ENCODE measurements around the gene MDFI. TPM values are rescaled to one million over a fixed set of nuclear protein-coding genes. Genes with fewer than 3 reads are reported as not detected.
A peak's percentile ranks its signal among the peaks of the same experiment; 100 is the strongest.

The MDFI gene
- total RNA-seq, 2 experiments from 2014 or later, result not detected

GRCh38 chr6:41600499-41601247 is 37.6 kb upstream of the MDFI start:
- TF ChIP-seq CTCF (conservative IDR thresholded peaks at IDR 0.05; ENCODE audit: low read length) (no peak), EZH2phosphoT487 (IDR thresholded peaks at IDR 0.05; ENCODE audit: borderline replicate concordance, low read depth, low read length) (no peak)
- Histone ChIP-seq H3K27ac (ENCODE audit: low read depth, low read length, poor library complexity, severe bottlenecking) (no peak overlapping the region), H3K9me2 (ENCODE audit: insufficient read depth, low read length) (no peaks in the 10 kb centered on the region), H2AFZ (ENCODE audit: low read length) (no peak overlapping the region), H3K36me3 (ENCODE audit: insufficient read depth, low read length) (no peaks in the 10 kb centered on the region), H3K9me3 (ENCODE audit: low read length) (no peaks in the 10 kb centered on the region), H3K4me3 (ENCODE audit: low read depth, low read length, poor library complexity, severe bottlenecking) (no peak overlapping the region), H3K4me2 (ENCODE audit: low read length) (no peak overlapping the region), H4K20me1 (ENCODE audit: insufficient read depth, low read length) (no peaks in the 10 kb centered on the region), H3K79me2 (ENCODE audit: insufficient read depth, low read depth, low read length) (no peaks in the 10 kb centered on the region), H3K4me1 (ENCODE audit: insufficient read depth, low read length, poor library complexity, severe bottlenecking) (peaks cover 9% of the 10 kb centered on the region)
- DNase-seq (ENCODE audit: low spot score), result no peak
- no TSS peak for BruUV-seq (replicated peaks)
- CTCF ChIA-PET (ENCODE audit: unreplicated experiment), result no interaction called here
- intact Hi-C loops (cut with micrococcal nuclease; ENCODE audit: unreplicated experiment), result loop anchor here (10.0 kb wide), 2 partner anchors 444 to 564 kb away; no protein-coding TSS in a partner anchor
- POLR2A ChIA-PET, result no interaction called here

GRCh38 chr6:41601248-41601549 is 37.1 kb upstream of the MDFI start:
- Histone ChIP-seq H3K9me3 (ENCODE audit: low read length) (no peaks in the 10 kb centered on the region), H3K4me3 (ENCODE audit: low read depth, low read length, poor library complexity, severe bottlenecking) (no peak overlapping the region), H3K4me1 (ENCODE audit: insufficient read depth, low read length, poor library complexity, severe bottlenecking) (peaks cover 9% of the 10 kb centered on the region), H4K20me1 (ENCODE audit: insufficient read depth, low read length) (no peaks in the 10 kb centered on the region), H3K9me2 (ENCODE audit: insufficient read depth, low read length) (no peaks in the 10 kb centered on the region), H3K27ac (ENCODE audit: low read depth, low read length, poor library complexity, severe bottlenecking) (no peak overlapping the region), H3K4me2 (ENCODE audit: low read length) (no peak overlapping the region), H3K79me2 (ENCODE audit: insufficient read depth, low read depth, low read length) (no peaks in the 10 kb centered on the region), H2AFZ (ENCODE audit: low read length) (no peak overlapping the region), H3K36me3 (ENCODE audit: insufficient read depth, low read length) (no peaks in the 10 kb centered on the region)
- intact Hi-C loops (cut with micrococcal nuclease; ENCODE audit: unreplicated experiment), result loop anchor here (10.0 kb wide), 2 partner anchors 444 to 564 kb away; no protein-coding TSS in a partner anchor
- TF ChIP-seq EZH2phosphoT487 (IDR thresholded peaks at IDR 0.05; ENCODE audit: borderline replicate concordance, low read depth, low read length), result no peak
- no peak for TF ChIP-seq CTCF (conservative IDR thresholded peaks at IDR 0.05; ENCODE audit: low read length)
- ChIA-PET POLR2A (no interaction called here), CTCF (ENCODE audit: unreplicated experiment) (no interaction called here)
- BruUV-seq (replicated peaks), result no TSS peak
- no peak for DNase-seq (ENCODE audit: low spot score)

DNA sequence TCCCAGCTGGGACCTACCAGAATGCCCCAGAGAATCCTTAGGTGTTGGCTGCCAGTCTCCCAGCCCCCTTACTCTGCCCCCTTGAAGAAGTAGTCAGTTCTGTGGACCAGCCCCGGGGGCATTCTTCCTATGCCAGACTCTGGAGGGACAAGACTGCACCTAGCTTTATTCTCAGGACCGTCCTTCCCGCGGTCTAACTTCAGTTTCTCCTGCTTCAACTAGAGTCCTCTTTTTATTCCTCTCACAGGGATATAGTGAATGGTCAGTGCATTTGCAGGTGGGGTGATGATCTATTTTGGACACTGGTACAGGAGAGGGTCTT is 35.9 kb upstream of the MDFI start:
- CTCF ChIA-PET (ENCODE audit: unreplicated experiment), result interaction anchor here (0.7 to 1.0 kb wide), 6 partner anchors 8 to 180 kb away, joined by 3 to 7 read pairs (median 4); no protein-coding TSS in a partner anchor
- intact Hi-C loops (cut with micrococcal nuclease; ENCODE audit: unreplicated experiment), result loop anchor here (10.0 kb wide), 2 partner anchors 442 to 562 kb away; no protein-coding TSS in a partner anchor
- H3K9me2 ChIP-seq (ENCODE audit: insufficient read depth, low read length), result no peaks in the 10 kb centered on the region
- H3K9me3 ChIP-seq (ENCODE audit: low read length), result no peaks in the 10 kb centered on the region
- H3K27ac ChIP-seq (ENCODE audit: low read depth, low read length, poor library complexity, severe bottlenecking), result no peak overlapping the region
- TF ChIP-seq CTCF (conservative IDR thresholded peaks at IDR 0.05; ENCODE audit: low read length), result no peak
- TF ChIP-seq EZH2phosphoT487 (IDR thresholded peaks at IDR 0.05; ENCODE audit: borderline replicate concordance, low read depth, low read length), result no peak
- POLR2A ChIA-PET, result interaction anchor here (1.1 kb wide), 1 partner anchor 81 kb away, joined by 3 read pairs; no protein-coding TSS in a partner anchor
- no peaks in the 10 kb centered on the region for H3K79me2 ChIP-seq (ENCODE audit: insufficient read depth, low read depth, low read length)
- H4K20me1 ChIP-seq (ENCODE audit: insufficient read depth, low read length), result no peaks in the 10 kb centered on the region
- no peak for DNase-seq (ENCODE audit: low spot score)
- H3K4me2 ChIP-seq (ENCODE audit: low read length), result peak overlapping the region; percentile 79; the same call in 1 of the 2 replicates
- peaks cover 9% of the 10 kb centered on the region for H3K4me1 ChIP-seq (ENCODE audit: insufficient read depth, low read length, poor library complexity, severe bottlenecking)
- no peaks in the 10 kb centered on the region for H3K36me3 ChIP-seq (ENCODE audit: insufficient read depth, low read length)
- peak overlapping the region; percentile 88; the same call in 1 of the 2 replicates for H2AFZ ChIP-seq (ENCODE audit: low read length)
- no peak overlapping the region for H3K4me3 ChIP-seq (ENCODE audit: low read depth, low read length, poor library complexity, severe bottlenecking)
- BruUV-seq (replicated peaks), result no TSS peak
